Activated CD4-positive, alpha-beta memory T cell treated with anti-CD3 and anti-CD28 coated beads for 36 hours (primary cell): Measurements from ENCODE around the gene NPY1R. TPM values are rescaled to one million over a fixed set of nuclear protein-coding genes. Genes with fewer than 3 reads are reported as not detected.

Source experiments
- CTCF ChIA-PET: fragments of 350-600 bp; sonication (Branson Sonifier 250); formaldehyde crosslinking; loops from one replicate; lab custom pipeline; 2021; ENCODE audit warnings: antibody characterized with exemption, inconsistent platforms; lab: Charles Lee
- POLR2A ChIA-PET: fragments of 350-600 bp; sonication (Branson Sonifier 250); formaldehyde crosslinking; loops from one replicate; lab custom pipeline; 2021; ENCODE audit warnings: antibody characterized with exemption; lab: Charles Lee
- DNase-seq: peaks from one replicate; pipeline ENCODE4 v3.0.0-alpha.2; 2020
- H3K27ac Mint-ChIP-seq: one replicate; pipeline ENCODE4 v1.8.0; 2021; ENCODE audit warnings: mixed read lengths
- H3K27me3 Mint-ChIP-seq: one replicate; pipeline ENCODE4 v1.8.0; 2021; ENCODE audit warnings: mixed read lengths
- H3K36me3 Mint-ChIP-seq: one replicate; pipeline ENCODE4 v1.8.0; 2021; ENCODE audit warnings: mixed read lengths
- H3K4me1 Mint-ChIP-seq: one replicate; pipeline ENCODE4 v1.8.0; 2021; ENCODE audit warnings: low read depth, mixed read lengths
- H3K4me3 Mint-ChIP-seq: one replicate; pipeline ENCODE4 v1.8.0; 2021; ENCODE audit warnings: mild to moderate bottlenecking, mixed read lengths
- H3K9me3 Mint-ChIP-seq: one replicate; pipeline ENCODE4 v1.8.0; 2021; ENCODE audit warnings: mixed read lengths
- intact Hi-C: fragments of 100-400 bp; cut with micrococcal nuclease; formaldehyde crosslinking; loops from one replicate; pipeline ENCODE4 v1.15.1; 2023
- total RNA-seq, 2 experiments: library from RNA; stranded (reverse); gene quantifications; one replicate each; pipeline ENCODE4 v1.2.3, GENCODE V29; 2021

Gene NPY1R
- total RNA-seq = not detected

- DNase-seq = peak; percentile 60
- H3K4me1 Mint-ChIP-seq = peaks cover 14% of the 10 kb centered on the region
- no peaks in the 10 kb centered on the region for H3K36me3 Mint-ChIP-seq
- CTCF ChIA-PET = interaction anchor here (1.0 to 4.0 kb wide), 4 partner anchors 24 to 836 kb away, joined by 3 to 18 read pairs (median 4); no protein-coding TSS in a partner anchor
- peaks cover 41% of the 10 kb centered on the region for H3K27me3 Mint-ChIP-seq
- POLR2A ChIA-PET = interaction anchor here (0.6 kb wide), 1 partner anchor 393 kb away, joined by 3 read pairs; no protein-coding TSS in a partner anchor
- peak within 1 kb of the TSS; percentile 46 for H3K4me3 Mint-ChIP-seq
- no peaks in the 10 kb centered on the region for H3K9me3 Mint-ChIP-seq
- intact Hi-C loops = loop anchor here (5.0 to 10.0 kb wide), 4 partner anchors 165 to 285 kb away; partner anchors contain the start of gene NAF1
- no peak within 1 kb of the TSS for H3K27ac Mint-ChIP-seq
These were observed at the start of gene NPY1R for GRCh38 chr4:163332526-163333406. TSS of gene NPY1R (minus strand) at chr4:163332596. CDS start at chr4:163326554, 6,042 bp downstream.

GRCh38 chr4:163380703-163381102, 48.3 kb upstream of the NPY1R start:
- Mint-ChIP-seq H3K4me1 (no peaks in the 10 kb centered on the region), H3K27me3 (no peaks in the 10 kb centered on the region), H3K9me3 (no peaks in the 10 kb centered on the region), H3K36me3 (no peaks in the 10 kb centered on the region), H3K4me3 (no peak overlapping the region), H3K27ac (no peak overlapping the region)
- DNase-seq = no peak
- ChIA-PET CTCF (interaction anchor here (0.6 kb wide), 1 partner anchor 356 kb away, joined by 3 read pairs; no protein-coding TSS in a partner anchor), POLR2A (no interaction called here)
- intact Hi-C loops = no loop called here

DNA sequence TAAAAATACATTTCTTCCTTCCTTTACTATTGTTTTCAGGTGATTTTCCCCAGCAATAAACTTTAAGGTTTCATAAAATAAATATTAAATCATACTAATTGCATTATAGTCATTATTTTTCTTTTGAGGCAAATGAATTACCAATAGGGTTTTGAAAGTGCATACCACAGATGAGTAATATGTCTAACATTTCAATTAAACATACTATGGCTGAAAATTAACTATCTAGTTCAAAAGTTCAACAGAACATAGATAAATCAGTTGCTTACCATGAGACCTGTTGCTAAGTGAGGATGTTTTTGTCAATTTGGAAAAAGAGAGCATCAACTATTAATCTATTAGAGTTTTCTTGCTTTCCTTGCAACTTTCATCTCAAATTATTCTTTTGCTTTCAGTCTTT, 46.3 kb upstream of the NPY1R start:
- POLR2A ChIA-PET = no interaction called here
- no peak for DNase-seq
- H3K36me3 Mint-ChIP-seq = no peaks in the 10 kb centered on the region
- peaks cover 2% of the 10 kb centered on the region for H3K27me3 Mint-ChIP-seq
- no peaks in the 10 kb centered on the region for H3K4me1 Mint-ChIP-seq
- no peak overlapping the region for H3K4me3 Mint-ChIP-seq
- CTCF ChIA-PET = no interaction called here
- H3K9me3 Mint-ChIP-seq = no peaks in the 10 kb centered on the region
- intact Hi-C loops = no loop called here
- H3K27ac Mint-ChIP-seq = no peak overlapping the region

GRCh38 chr4:163372029-163372428, 39.6 kb upstream of the NPY1R start:
- Mint-ChIP-seq H3K27me3 (peaks cover 7% of the 10 kb centered on the region), H3K27ac (no peak overlapping the region), H3K9me3 (no peaks in the 10 kb centered on the region), H3K4me3 (no peak overlapping the region), H3K4me1 (no peaks in the 10 kb centered on the region), H3K36me3 (no peaks in the 10 kb centered on the region)
- CTCF ChIA-PET = no interaction called here
- POLR2A ChIA-PET = no interaction called here
- DNase-seq = no peak
- intact Hi-C loops = no loop called here

DNA sequence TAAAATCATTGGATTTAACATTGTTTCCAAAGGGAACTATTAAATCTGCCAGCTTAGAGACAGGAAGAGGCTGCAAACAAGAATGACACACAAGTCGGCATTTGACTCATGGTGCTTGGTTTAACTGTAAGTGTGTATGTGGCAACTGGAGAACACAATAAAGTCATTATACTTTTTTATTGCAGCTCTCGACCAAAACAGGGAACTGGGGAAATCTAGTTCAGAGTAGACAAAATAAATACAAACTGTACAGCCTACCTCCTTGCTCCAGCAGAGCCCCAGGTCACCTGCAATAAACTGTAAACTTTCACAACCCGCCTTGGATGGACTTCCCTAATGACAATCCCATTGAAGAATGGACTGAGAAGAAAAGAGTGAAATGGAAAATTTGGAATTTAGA, 35.3 kb upstream of the NPY1R start:
- CTCF ChIA-PET = no interaction called here
- no peaks in the 10 kb centered on the region for H3K9me3 Mint-ChIP-seq
- H3K27me3 Mint-ChIP-seq = peaks cover 11% of the 10 kb centered on the region

GRCh38 chr4:163356104-163356503, 23.7 kb upstream of the NPY1R start:
- CTCF ChIA-PET = interaction anchor here (1.1 kb wide), 1 partner anchor 27 kb away, joined by 3 read pairs; no protein-coding TSS in a partner anchor
- POLR2A ChIA-PET = no interaction called here

More for the DNA sequence above, 35.3 kb upstream of the NPY1R start:
- Mint-ChIP-seq H3K36me3 (no peaks in the 10 kb centered on the region), H3K27ac (no peak overlapping the region), H3K4me3 (no peak overlapping the region), H3K4me1 (no peaks in the 10 kb centered on the region)
- POLR2A ChIA-PET = interaction anchor here (0.6 kb wide), 1 partner anchor 32 kb away, joined by 3 read pairs; no protein-coding TSS in a partner anchor
- intact Hi-C loops = no loop called here
- DNase-seq = no peak

GRCh38 chr4:163353054-163353453, 20.7 kb upstream of the NPY1R start:
- Mint-ChIP-seq H3K4me3 (no peak overlapping the region), H3K27me3 (peaks cover 7% of the 10 kb centered on the region), H3K9me3 (no peaks in the 10 kb centered on the region), H3K36me3 (no peaks in the 10 kb centered on the region), H3K4me1 (no peaks in the 10 kb centered on the region), H3K27ac (no peak overlapping the region)
- intact Hi-C loops = no loop called here
- ChIA-PET POLR2A (no interaction called here), CTCF (no interaction called here)
- DNase-seq = no peak

More at GRCh38 chr4:163356104-163356503, 23.7 kb upstream of the NPY1R start:
- no peaks in the 10 kb centered on the region for H3K4me1 Mint-ChIP-seq
- H3K36me3 Mint-ChIP-seq = no peaks in the 10 kb centered on the region
- no peak for DNase-seq
- peaks cover 3% of the 10 kb centered on the region for H3K27me3 Mint-ChIP-seq
- no peaks in the 10 kb centered on the region for H3K9me3 Mint-ChIP-seq
- H3K27ac Mint-ChIP-seq = no peak overlapping the region
- intact Hi-C loops = no loop called here
- no peak overlapping the region for H3K4me3 Mint-ChIP-seq

GRCh38 chr4:163350672-163351071, 18.3 kb upstream of the NPY1R start:
- Mint-ChIP-seq H3K9me3 (no peaks in the 10 kb centered on the region), H3K4me1 (no peaks in the 10 kb centered on the region), H3K4me3 (no peak overlapping the region), H3K27ac (no peak overlapping the region), H3K36me3 (no peaks in the 10 kb centered on the region), H3K27me3 (peaks cover 10% of the 10 kb centered on the region)
- DNase-seq = no peak
- intact Hi-C loops = no loop called here
- ChIA-PET CTCF (no interaction called here), POLR2A (no interaction called here)

DNA sequence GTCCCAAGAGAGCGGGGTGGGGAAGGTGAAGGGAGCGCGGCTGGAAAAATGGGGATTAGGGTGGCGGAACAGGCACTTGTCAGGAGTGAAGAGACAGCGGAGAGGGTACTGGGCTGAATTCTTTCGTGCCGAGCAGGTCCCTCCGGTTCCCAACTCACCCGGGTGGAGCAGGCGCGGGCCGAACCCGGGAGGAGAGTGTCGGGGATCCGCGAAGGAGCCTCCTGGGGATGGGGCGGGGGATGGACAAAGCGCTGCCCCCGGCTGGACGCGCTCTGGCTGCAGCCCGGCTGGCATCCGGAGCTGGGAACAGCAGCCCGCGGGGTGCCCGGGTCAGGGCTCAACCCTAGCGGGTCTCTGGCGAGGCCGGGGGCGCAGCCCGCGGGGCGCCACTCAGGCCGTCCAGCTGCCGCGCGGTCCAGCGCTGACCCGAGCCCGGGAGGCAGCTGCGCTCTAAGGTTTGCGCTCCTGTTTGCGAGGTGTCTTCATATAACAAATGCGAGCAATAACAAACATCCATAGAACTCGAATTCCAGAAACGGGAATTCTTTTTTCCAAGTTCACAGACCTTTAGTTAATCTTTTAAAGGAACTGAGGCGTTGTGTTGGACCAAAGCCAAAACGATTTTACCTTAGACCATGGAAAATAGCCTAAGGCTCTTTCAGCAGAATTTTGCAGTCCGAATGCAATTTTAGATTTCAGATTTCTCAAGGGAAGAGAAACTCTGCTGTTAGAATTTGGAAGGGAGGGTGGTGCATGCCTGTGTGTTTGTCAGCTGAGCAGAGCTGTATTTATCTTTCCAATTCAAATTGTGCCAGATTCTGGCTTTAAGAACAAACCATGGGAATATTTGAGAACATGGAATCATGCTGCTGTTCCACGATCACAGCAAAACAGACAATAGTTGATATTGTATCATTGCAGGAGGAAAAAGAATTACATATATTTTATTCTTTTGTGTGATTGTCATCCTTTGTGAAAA, 12.0 kb upstream of the NPY1R start:
- peaks cover 30% of the 10 kb centered on the region for H3K27me3 Mint-ChIP-seq
- intact Hi-C loops = no loop called here
- H3K4me1 Mint-ChIP-seq = no peaks in the 10 kb centered on the region
- DNase-seq = no peak
- no peaks in the 10 kb centered on the region for H3K36me3 Mint-ChIP-seq
- H3K27ac Mint-ChIP-seq = no peak overlapping the region
- no peak overlapping the region for H3K4me3 Mint-ChIP-seq
- H3K9me3 Mint-ChIP-seq = no peaks in the 10 kb centered on the region
- CTCF ChIA-PET = no interaction called here
- POLR2A ChIA-PET = no interaction called here

DNA sequence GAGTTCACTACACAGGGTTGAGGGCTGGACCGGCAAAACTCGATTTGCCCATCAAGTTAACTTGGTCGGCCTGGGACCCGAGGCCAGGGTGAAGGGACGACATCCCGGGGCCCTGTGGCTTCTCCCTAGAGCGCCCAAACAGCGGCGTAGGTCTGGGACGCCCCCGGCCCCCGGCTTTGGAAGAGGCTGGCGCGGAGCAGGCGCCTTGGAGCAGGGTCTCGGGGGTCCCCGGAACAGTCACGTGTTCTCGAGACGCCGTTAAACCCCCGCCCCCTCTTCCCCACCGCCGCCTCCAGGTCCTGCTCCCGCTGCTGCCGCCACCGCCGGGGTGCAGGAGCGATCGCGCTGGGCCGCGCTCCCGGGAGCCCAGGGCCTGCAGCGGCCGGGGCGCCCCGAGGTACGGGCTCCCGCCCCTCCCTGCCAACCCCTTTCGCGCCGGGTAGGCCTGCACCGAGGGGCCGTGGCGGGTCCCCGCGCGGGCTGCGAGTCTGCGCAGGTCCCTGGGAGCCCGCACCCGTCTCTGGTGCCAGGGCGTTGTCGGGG, 11.3 kb upstream of the NPY1R start, which contains the start of gene NPY5R:
Gene NPY5R (plus strand): TSS at position 289 of the 543 bp plus-strand sequence. CDS start 6,382 bp downstream, outside the sequence.
- H3K27me3 Mint-ChIP-seq = peaks cover 26% of the 10 kb centered on the region
- intact Hi-C loops = no loop called here
- no peaks in the 10 kb centered on the region for H3K36me3 Mint-ChIP-seq
- no peaks in the 10 kb centered on the region for H3K9me3 Mint-ChIP-seq
- POLR2A ChIA-PET = no interaction called here
- CTCF ChIA-PET = no interaction called here
- H3K27ac Mint-ChIP-seq = no peak within 1 kb of the TSS
- no peak within 1 kb of the TSS for H3K4me3 Mint-ChIP-seq
- H3K4me1 Mint-ChIP-seq = no peaks in the 10 kb centered on the region
- no peak for DNase-seq

DNA sequence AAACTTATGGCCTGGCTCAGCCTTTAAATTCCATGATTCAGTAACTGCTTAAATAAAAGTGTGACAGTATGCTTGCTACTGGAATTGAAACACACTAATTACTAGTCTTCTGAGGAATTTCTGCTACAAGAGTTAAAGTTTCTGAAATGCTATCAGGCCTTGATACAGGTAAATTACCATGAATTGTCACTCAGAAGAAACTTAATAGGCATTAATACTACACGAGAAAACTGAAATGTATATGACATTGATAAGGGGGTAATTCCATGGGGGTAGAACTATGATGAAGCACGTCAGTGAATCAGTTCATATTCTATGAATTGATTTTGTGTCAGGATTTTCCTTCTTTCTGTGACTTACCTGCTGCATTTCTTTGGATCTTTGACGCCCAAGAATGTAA, 3.0 kb upstream of the NPY1R start:
- Mint-ChIP-seq H3K27me3 (peaks cover 32% of the 10 kb centered on the region), H3K4me1 (peaks cover 14% of the 10 kb centered on the region), H3K9me3 (no peaks in the 10 kb centered on the region), H3K4me3 (no peak overlapping the region), H3K36me3 (no peaks in the 10 kb centered on the region), H3K27ac (no peak overlapping the region)
- no peak for DNase-seq
- ChIA-PET CTCF (interaction anchor here (0.9 kb wide), 1 partner anchor 838 kb away, joined by 4 read pairs; no protein-coding TSS in a partner anchor), POLR2A (no interaction called here)
- intact Hi-C loops = loop anchor here (10.0 kb wide), 2 partner anchors 209 to 221 kb away; no protein-coding TSS in a partner anchor
